Calu3 (cell line): Measurements from ENCODE around the gene EPHA3. TPM values are rescaled to one million over a fixed set of nuclear protein-coding genes. Genes with fewer than 3 reads are reported as not detected.

Source experiments
- BruUV-seq: library from RNA; stranded (reverse); fragments of 400-500 nt; replicated peaks from 2 replicates; lab custom pipeline; 2021; lab: Mats Ljungman, UMichigan
- CTCF ChIA-PET: fragments of 300-600 bp; sonication (Branson Sonifier 250); formaldehyde crosslinking; loops from one replicate; lab custom pipeline; 2022; ENCODE audit warnings: antibody characterized with exemption; lab: Charles Lee
- DNase-seq: peaks from one replicate; pipeline ENCODE4 v3.0.0; 2022
- H3K27ac Mint-ChIP-seq: one replicate; pipeline ENCODE4 v1.8.0; 2022; ENCODE audit warnings: mixed read lengths; ENCODE audit not compliant: unreplicated experiment
- H3K27me3 Mint-ChIP-seq: one replicate; pipeline ENCODE4 v1.8.0; 2022; ENCODE audit warnings: mixed read lengths; ENCODE audit not compliant: unreplicated experiment
- H3K36me3 Mint-ChIP-seq: one replicate; pipeline ENCODE4 v1.8.0; 2022; ENCODE audit warnings: mild to moderate bottlenecking, moderate library complexity, mixed read lengths; ENCODE audit not compliant: insufficient read depth, unreplicated experiment
- H3K4me1 Mint-ChIP-seq: one replicate; pipeline ENCODE4 v1.8.0; 2022; ENCODE audit warnings: mild to moderate bottlenecking, low read depth, mixed read lengths; ENCODE audit not compliant: unreplicated experiment
- H3K4me3 Mint-ChIP-seq: one replicate; pipeline ENCODE4 v1.8.0; 2022; ENCODE audit warnings: mild to moderate bottlenecking, low read depth, moderate library complexity, mixed read lengths; ENCODE audit not compliant: unreplicated experiment
- H3K9me3 Mint-ChIP-seq: one replicate; pipeline ENCODE4 v1.8.0; 2022; ENCODE audit warnings: low read depth, mixed read lengths; ENCODE audit not compliant: unreplicated experiment
- intact Hi-C: fragments of 100-400 bp; cut with micrococcal nuclease; formaldehyde crosslinking; loops from one replicate; pipeline ENCODE4 v1.10.0; 2022; ENCODE audit not compliant: unreplicated experiment
- total RNA-seq: library from RNA; stranded (reverse); gene quantifications from 2 replicates; pipeline ENCODE4 v1.2.3, GENCODE V29; 2022
- TF ChIP-seq, protein P1 (sequence below): fragments of 200-600 bp; IDR thresholded peaks from one replicate; pipeline ENCODE4 v1.8.0; 2022; ENCODE audit warnings: antibody characterized with exemption; ENCODE audit not compliant: unreplicated experiment

The EPHA3 gene
- total RNA-seq, 1 experiment from 2014 or later, result 31.6 TPM

DNA sequence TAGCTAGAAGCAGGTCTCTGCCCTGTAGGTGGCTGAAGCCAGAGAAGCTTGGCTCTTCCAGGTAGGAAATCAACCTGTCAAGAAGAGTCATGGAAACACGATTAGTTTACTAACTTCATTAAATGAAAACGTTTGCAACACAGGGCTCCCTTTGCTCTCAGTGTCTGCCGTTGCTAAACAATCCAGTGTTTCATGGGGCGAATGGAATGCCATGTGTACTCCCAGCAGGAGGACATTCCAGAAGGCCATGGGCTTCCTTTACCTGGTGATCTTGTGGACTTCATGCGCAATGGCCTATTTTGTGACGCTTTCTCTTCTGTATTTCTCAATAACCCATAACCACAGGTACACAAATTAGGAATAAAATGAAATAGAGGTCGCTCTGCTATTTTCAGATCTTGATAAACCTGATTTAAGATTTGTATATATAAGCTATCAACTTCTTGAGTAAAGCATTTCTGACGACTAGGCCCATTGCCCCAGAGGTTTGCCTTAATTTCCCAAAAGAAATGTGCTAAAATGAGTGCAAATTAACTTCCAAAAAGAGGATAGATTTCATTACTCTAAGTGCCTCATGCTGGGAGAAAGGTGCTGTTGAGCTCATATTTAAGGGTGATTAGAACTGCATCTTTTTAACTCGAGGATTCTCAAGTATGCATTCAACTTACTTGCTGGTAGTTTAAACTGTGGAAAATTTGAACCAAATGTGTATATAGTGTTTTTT is 171.0 kb downstream of the EPHA3 start:
- H3K4me3 Mint-ChIP-seq, result no peak overlapping the region
- no peak overlapping the region for H3K27ac Mint-ChIP-seq

DNA sequence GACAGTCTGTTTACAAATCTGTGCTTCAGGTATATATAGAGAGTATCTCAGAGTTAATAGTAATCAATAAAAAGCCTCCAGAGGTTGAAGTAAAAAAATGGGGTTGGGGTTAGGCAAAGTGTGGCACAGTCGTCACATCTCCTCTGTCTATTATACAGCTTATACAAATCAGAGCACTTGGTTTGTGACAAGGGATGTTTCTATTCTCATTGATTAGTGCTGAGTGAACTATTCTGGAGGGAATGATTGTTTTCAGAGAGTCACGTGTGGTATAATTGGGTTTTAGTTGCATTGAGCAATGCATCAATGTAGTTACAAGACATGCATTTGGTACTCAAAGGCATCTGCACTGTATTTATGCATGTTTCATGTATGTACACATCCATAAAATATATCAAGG is 172.9 kb downstream of the EPHA3 start:
- Mint-ChIP-seq H3K27ac (no peak overlapping the region), H3K4me3 (no peak overlapping the region)
- TF ChIP-seq, protein P1, sequence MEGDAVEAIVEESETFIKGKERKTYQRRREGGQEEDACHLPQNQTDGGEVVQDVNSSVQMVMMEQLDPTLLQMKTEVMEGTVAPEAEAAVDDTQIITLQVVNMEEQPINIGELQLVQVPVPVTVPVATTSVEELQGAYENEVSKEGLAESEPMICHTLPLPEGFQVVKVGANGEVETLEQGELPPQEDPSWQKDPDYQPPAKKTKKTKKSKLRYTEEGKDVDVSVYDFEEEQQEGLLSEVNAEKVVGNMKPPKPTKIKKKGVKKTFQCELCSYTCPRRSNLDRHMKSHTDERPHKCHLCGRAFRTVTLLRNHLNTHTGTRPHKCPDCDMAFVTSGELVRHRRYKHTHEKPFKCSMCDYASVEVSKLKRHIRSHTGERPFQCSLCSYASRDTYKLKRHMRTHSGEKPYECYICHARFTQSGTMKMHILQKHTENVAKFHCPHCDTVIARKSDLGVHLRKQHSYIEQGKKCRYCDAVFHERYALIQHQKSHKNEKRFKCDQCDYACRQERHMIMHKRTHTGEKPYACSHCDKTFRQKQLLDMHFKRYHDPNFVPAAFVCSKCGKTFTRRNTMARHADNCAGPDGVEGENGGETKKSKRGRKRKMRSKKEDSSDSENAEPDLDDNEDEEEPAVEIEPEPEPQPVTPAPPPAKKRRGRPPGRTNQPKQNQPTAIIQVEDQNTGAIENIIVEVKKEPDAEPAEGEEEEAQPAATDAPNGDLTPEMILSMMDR, result no peak

More for the DNA sequence above, 171.0 kb downstream of the EPHA3 start:
- H3K27me3 Mint-ChIP-seq, result no peaks in the 10 kb centered on the region
- no peaks in the 10 kb centered on the region for H3K9me3 Mint-ChIP-seq
- H3K36me3 Mint-ChIP-seq, result no peaks in the 10 kb centered on the region
- no peaks in the 10 kb centered on the region for H3K4me1 Mint-ChIP-seq
- BruUV-seq, result no TSS peak
- TF ChIP-seq, protein P1, result no peak
- intact Hi-C loops, result no loop called here
- no peak for DNase-seq
- CTCF ChIA-PET, result no interaction called here

DNA sequence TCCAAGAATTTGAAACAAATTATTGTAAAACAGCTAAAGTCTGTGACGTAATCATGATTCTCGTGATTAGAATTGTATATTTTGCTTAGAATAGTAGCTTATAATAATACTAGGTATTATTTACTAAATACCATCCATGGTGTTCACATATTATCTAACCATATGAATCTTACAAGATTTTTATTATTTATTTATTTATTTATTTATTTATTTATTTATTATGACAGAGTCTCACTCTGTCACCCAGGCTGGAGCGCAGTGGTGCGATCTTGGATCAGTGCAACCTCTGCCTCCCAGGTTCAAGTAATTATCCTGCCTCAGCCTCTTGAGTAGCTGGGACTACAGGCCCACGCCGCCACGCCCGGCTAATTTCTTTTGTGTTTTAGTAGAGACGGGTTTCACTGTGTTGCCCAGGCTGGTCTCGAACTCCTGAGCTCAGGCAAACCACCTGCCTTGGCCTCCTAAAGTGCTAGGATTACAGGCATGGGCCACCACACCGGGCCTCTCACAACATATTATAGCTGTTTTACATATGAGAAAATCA is 173.5 kb downstream of the EPHA3 start:
- CTCF ChIA-PET, result no interaction called here
- Mint-ChIP-seq H3K4me1 (no peaks in the 10 kb centered on the region), H3K36me3 (no peaks in the 10 kb centered on the region), H3K4me3 (no peak overlapping the region), H3K9me3 (no peaks in the 10 kb centered on the region), H3K27me3 (no peaks in the 10 kb centered on the region), H3K27ac (no peak overlapping the region)
- DNase-seq, result no peak
- intact Hi-C loops, result no loop called here
- TF ChIP-seq, protein P1, result no peak
- BruUV-seq, result no TSS peak

More for the DNA sequence above, 172.9 kb downstream of the EPHA3 start:
- intact Hi-C loops, result no loop called here
- CTCF ChIA-PET, result no interaction called here
- no peaks in the 10 kb centered on the region for H3K9me3 Mint-ChIP-seq
- H3K4me1 Mint-ChIP-seq, result no peaks in the 10 kb centered on the region
- H3K36me3 Mint-ChIP-seq, result no peaks in the 10 kb centered on the region
- DNase-seq, result no peak
- H3K27me3 Mint-ChIP-seq, result no peaks in the 10 kb centered on the region
- BruUV-seq, result no TSS peak

DNA sequence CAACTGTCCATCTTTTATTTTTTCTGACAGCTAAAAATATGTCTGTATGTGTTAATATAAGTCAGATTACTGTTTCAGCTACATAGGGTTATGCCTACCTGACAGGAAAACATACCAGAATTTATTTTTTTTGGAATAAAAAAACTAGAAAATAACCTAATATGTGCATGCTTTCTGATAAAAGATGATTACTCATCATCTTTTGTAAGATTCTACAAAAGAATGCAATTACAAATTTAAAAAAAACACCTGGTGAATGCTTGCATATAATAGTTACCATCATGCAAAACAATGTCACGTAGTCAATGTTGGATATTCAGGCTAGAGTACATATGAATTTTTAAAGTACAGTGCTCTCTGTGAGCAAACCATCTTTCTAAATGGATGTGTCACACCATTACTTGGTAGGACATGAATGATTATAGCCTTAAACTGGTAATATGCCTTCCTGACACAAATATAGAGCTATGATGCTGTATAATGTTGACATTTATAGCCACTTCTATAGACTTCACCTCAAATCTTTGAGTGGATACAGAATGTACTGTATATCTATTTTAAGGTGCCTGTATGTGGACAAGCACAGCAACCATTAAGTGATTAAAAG is 180.6 kb downstream of the EPHA3 start:
- Mint-ChIP-seq H3K4me3 (no peak overlapping the region), H3K9me3 (peaks cover 2% of the 10 kb centered on the region), H3K36me3 (no peaks in the 10 kb centered on the region), H3K4me1 (no peaks in the 10 kb centered on the region), H3K27ac (no peak overlapping the region), H3K27me3 (no peaks in the 10 kb centered on the region)
- no peak for DNase-seq
- intact Hi-C loops, result no loop called here
- no TSS peak for BruUV-seq
- CTCF ChIA-PET, result no interaction called here
- TF ChIP-seq, protein P1, result no peak
